ENCODE measurements around the gene SPOCK3. TPM values are rescaled to one million over a fixed set of nuclear protein-coding genes. Genes with fewer than 3 reads are reported as not detected.

The SPOCK3 gene
- total and polyA plus RNA-seq, 10 of the 15 experiments (the other 5 are each of a cell fraction or from before 2014, with no cell fraction given), result 0.06 to 0.39 (median 0.09) TPM; not detected in 5

DNA sequence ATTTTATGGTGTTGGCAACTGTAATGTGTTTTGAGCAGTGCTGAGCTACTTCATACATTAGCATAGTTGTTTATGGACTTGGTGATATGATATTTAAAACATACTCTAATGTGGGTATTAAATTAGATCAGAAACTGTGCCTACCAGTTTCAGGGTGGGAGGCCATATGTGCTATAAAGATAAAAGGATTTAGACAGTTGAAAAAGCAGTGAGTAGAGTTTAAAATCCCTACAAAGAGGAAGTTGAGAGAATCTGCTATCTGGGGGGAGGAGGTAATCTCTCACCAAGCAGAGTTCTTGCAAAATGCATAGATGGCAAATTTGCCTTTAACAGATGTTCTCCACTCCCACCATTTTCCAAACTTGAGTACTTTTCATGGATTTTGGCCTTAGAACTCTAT is 154.5 kb downstream of the SPOCK3 start:
- ATAC-seq (peak; percentile 32; the same call in 1 of the 3 replicates), DNase-seq (ENCODE audit: low read depth, low spot score) (no peak), FAIRE-seq (no peak)
- Histone ChIP-seq H3K4me3 (no peak overlapping the region), H3K36me3 (ENCODE audit: control insufficient read depth in 2 of 2, insufficient read depth in 2 of 2, low read length in 1 of 2) (no peaks in the 10 kb centered on the region), H3K27ac (ENCODE audit: control insufficient read depth, insufficient read depth) (no peak overlapping the region), H2AFZ (ENCODE audit: control insufficient read depth, low read depth, low read length) (no peak overlapping the region), H3K9ac (ENCODE audit: control insufficient read depth, insufficient read depth, low read length) (no peak overlapping the region), H3K27me3 (replicated peaks in 1 of 2; ENCODE audit: control insufficient read depth in 2 of 2, insufficient read depth in 2 of 2, low read length in 1 of 2) (no peaks in the 10 kb centered on the region), H3K9me3 (replicated peaks; ENCODE audit: control insufficient read depth, insufficient read depth, low read length) (no peaks in the 10 kb centered on the region), H3K4me1 (ENCODE audit: control insufficient read depth, insufficient read depth, low read length) (no peaks in the 10 kb centered on the region), H3K79me2 (ENCODE audit: control insufficient read depth, insufficient read depth, low read length) (no peaks in the 10 kb centered on the region), H3K4me2 (ENCODE audit: control insufficient read depth, insufficient read depth) (no peak overlapping the region), H4K20me1 (ENCODE audit: control insufficient read depth, insufficient read depth) (no peaks in the 10 kb centered on the region)
- intact Hi-C loops (cut with micrococcal nuclease; ENCODE audit: unreplicated experiment) (no loop called here), in situ Hi-C loops (cut with MboI) (no loop called here)
- ChIA-PET POLR2A (no interaction called here), CTCF (no interaction called here), SMC1A (ENCODE audit: uncharacterized antibody, unreplicated experiment) (no interaction called here), RAD21 (ENCODE audit: unreplicated experiment) (no interaction called here)
- no TSS peak for BruUV-seq (replicated peaks)
- TF ChIP-seq ZBED1 (IDR thresholded peaks at IDR 0.05; ENCODE audit: borderline replicate concordance) (no peak), ZBTB4 (CRISPR knock-in tag; IDR thresholded peaks at IDR 0.05) (no peak), ATF2 (IDR thresholded peaks at IDR 0.05; ENCODE audit: low read length) (no peak), SP1 (IDR thresholded peaks at IDR 0.05; ENCODE audit: low read depth, low read length) (no peak), SUPT20H (IDR thresholded peaks at IDR 0.05; ENCODE audit: borderline replicate concordance, control insufficient read depth, low read depth, low read length) (no peak)

All from GM12878 (cell line).